SK-N-SH treated with all-trans-retinoic acid at 6 μM for 48 hours (cell line): ENCODE measurements around the gene GLS.

Source experiments
- ATAC-seq: fragments of 200-7000 bp; cut with Tn5 transposase; 3 replicates; pipeline ENCODE4 v1.9.1; 2020; ENCODE audit warnings: mild to moderate bottlenecking, moderate library complexity
- ARNTL ChIP-seq: fragments of 450-650 bp; formaldehyde crosslinking; IDR thresholded peaks from 2 replicates; pipeline ENCODE4 v1.5.0; 2020; ENCODE audit warnings: low read depth, mild to moderate bottlenecking, moderate library complexity, borderline replicate concordance
- CSDC2 ChIP-seq: fragments of 250-450 bp; sonication (Bioruptor Pico); IDR thresholded peaks from 2 replicates; pipeline ENCODE4 v1.5.0; 2020; ENCODE audit warnings: mild to moderate bottlenecking, moderate library complexity
- ESRRG ChIP-seq: fragments of 250-450 bp; sonication (Bioruptor Pico); IDR thresholded peaks from 2 replicates; pipeline ENCODE4 v1.6.1; 2021; ENCODE audit warnings: mild to moderate bottlenecking
- GLIS3 ChIP-seq: fragments of 250-450 bp; sonication (Bioruptor Pico); IDR thresholded peaks from 2 replicates; pipeline ENCODE4 v1.5.0; 2020; ENCODE audit warnings: mild to moderate bottlenecking, moderate library complexity
- ISL1 ChIP-seq: fragments of 250-450 bp; sonication (Bioruptor Pico); IDR thresholded peaks from 2 replicates; pipeline ENCODE4 v2.1.2; 2022; ENCODE audit warnings: mild to moderate bottlenecking, moderate library complexity
- OSR1 ChIP-seq: fragments of 250-450 bp; sonication (Bioruptor Pico); IDR thresholded peaks from 2 replicates; pipeline ENCODE4 v1.8.0; 2022; ENCODE audit warnings: moderate library complexity, mild to moderate bottlenecking, inconsistent platforms
- PPARA ChIP-seq: fragments of 250-450 bp; sonication (Bioruptor Pico); IDR thresholded peaks from 2 replicates; pipeline ENCODE4 v1.5.0; 2020; ENCODE audit warnings: mild to moderate bottlenecking, borderline replicate concordance
- RARB ChIP-seq: fragments of 250-450 bp; sonication (Bioruptor Pico); IDR thresholded peaks from 2 replicates; pipeline ENCODE4 v1.8.0; 2021; ENCODE audit warnings: mild to moderate bottlenecking, moderate library complexity
- SNAI2 ChIP-seq: fragments of 250-450 bp; sonication (Bioruptor Pico); IDR thresholded peaks from 2 replicates; pipeline ENCODE4 v1.5.0; 2020; ENCODE audit warnings: mild to moderate bottlenecking, moderate library complexity
- TCF4 ChIP-seq: fragments of 250-450 bp; sonication (Bioruptor Pico); IDR thresholded peaks from 2 replicates; pipeline ENCODE4 v1.8.0; 2021; ENCODE audit warnings: mild to moderate bottlenecking, moderate library complexity, borderline replicate concordance
- TOX ChIP-seq: fragments of 250-450 bp; sonication (Bioruptor Pico); IDR thresholded peaks from 2 replicates; pipeline ENCODE4 v1.8.0; 2021; ENCODE audit warnings: mild to moderate bottlenecking, moderate library complexity, borderline replicate concordance
- ZC3H10 ChIP-seq: fragments of 250-450 bp; sonication (Bioruptor Pico); IDR thresholded peaks from 2 replicates; pipeline ENCODE4 v1.5.1; 2021; ENCODE audit warnings: mild to moderate bottlenecking, moderate library complexity
- ZFP3 ChIP-seq: fragments of 250-450 bp; sonication (Bioruptor Pico); IDR thresholded peaks from 2 replicates; pipeline ENCODE4 v1.5.0; 2020; ENCODE audit warnings: mild to moderate bottlenecking, moderate library complexity
- ZFP30 ChIP-seq: fragments of 450-650 bp; formaldehyde crosslinking; IDR thresholded peaks from 2 replicates; pipeline ENCODE4 v1.5.0; 2022; ENCODE audit warnings: mild to moderate bottlenecking, moderate library complexity
- ZNF565 ChIP-seq: fragments of 450-650 bp; formaldehyde crosslinking; conservative IDR thresholded peaks from 2 replicates; pipeline ENCODE4 v1.5.0; 2020; ENCODE audit warnings: low read depth, mild to moderate bottlenecking, moderate library complexity
- ZNF70 ChIP-seq: fragments of 450-650 bp; formaldehyde crosslinking; IDR thresholded peaks from 2 replicates; pipeline ENCODE4 v1.5.0; 2020; ENCODE audit warnings: mild to moderate bottlenecking, moderate library complexity
- ZNF8 ChIP-seq: fragments of 450-650 bp; formaldehyde crosslinking; IDR thresholded peaks from 2 replicates; pipeline ENCODE4 v1.5.0; 2020; ENCODE audit warnings: mild to moderate bottlenecking, moderate library complexity
- TF ChIP-seq, protein P1 (sequence below): fragments of 250-450 bp; sonication (Bioruptor Pico); IDR thresholded peaks from 2 replicates; pipeline ENCODE4 v1.5.0; 2020; ENCODE audit warnings: mild to moderate bottlenecking, moderate library complexity
- TF ChIP-seq, protein P2 (sequence below): fragments of 250-450 bp; sonication (Bioruptor Pico); IDR thresholded peaks from 2 replicates; pipeline ENCODE4 v1.8.0; 2020; ENCODE audit warnings: mild to moderate bottlenecking, moderate library complexity, borderline replicate concordance
- TF ChIP-seq, protein P3 (sequence below): fragments of 250-450 bp; sonication (Bioruptor Pico); IDR thresholded peaks from 2 replicates; pipeline ENCODE4 v1.5.1; 2021; ENCODE audit warnings: mild to moderate bottlenecking, moderate library complexity
- TF ChIP-seq, protein P4 (sequence below): fragments of 250-450 bp; sonication (Bioruptor Pico); IDR thresholded peaks from 2 replicates; pipeline ENCODE4 v1.8.0; 2021; ENCODE audit warnings: low read depth, mild to moderate bottlenecking, moderate library complexity, borderline replicate concordance
- TF ChIP-seq, protein P5 (sequence below): fragments of 250-450 bp; sonication (Bioruptor Pico); IDR thresholded peaks from 2 replicates; pipeline ENCODE4 v1.5.1; 2020; ENCODE audit warnings: low read depth, mild to moderate bottlenecking, moderate library complexity

GLS gene

DNA sequence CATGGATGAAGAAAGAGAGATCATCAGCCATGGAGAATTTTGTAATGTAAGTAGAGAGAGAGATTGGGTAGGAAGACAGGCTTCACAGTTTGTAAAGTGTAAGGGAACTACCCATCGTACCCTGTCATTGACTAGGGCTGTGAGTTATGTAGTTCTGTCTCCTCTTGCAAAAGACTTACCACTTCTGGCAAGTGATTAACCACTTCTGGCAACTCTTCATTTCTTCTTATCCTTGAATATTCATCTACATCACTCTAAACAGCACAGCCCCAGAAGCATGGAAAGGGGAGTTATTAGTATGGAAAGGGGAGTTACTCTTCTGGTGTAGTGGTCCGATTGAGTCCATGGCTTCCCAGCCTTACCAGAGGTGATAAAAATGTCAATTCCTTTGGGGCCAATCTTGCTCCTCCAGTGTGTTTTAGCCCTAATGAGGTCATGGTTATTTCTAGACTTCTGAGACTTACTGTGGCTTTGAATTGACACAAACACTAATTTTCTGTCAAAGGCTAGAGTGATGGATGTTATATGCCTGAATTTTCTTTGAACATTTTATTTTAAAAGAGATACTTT lies 81.4 kb downstream of the GLS start:
- TF ChIP-seq, protein P1, sequence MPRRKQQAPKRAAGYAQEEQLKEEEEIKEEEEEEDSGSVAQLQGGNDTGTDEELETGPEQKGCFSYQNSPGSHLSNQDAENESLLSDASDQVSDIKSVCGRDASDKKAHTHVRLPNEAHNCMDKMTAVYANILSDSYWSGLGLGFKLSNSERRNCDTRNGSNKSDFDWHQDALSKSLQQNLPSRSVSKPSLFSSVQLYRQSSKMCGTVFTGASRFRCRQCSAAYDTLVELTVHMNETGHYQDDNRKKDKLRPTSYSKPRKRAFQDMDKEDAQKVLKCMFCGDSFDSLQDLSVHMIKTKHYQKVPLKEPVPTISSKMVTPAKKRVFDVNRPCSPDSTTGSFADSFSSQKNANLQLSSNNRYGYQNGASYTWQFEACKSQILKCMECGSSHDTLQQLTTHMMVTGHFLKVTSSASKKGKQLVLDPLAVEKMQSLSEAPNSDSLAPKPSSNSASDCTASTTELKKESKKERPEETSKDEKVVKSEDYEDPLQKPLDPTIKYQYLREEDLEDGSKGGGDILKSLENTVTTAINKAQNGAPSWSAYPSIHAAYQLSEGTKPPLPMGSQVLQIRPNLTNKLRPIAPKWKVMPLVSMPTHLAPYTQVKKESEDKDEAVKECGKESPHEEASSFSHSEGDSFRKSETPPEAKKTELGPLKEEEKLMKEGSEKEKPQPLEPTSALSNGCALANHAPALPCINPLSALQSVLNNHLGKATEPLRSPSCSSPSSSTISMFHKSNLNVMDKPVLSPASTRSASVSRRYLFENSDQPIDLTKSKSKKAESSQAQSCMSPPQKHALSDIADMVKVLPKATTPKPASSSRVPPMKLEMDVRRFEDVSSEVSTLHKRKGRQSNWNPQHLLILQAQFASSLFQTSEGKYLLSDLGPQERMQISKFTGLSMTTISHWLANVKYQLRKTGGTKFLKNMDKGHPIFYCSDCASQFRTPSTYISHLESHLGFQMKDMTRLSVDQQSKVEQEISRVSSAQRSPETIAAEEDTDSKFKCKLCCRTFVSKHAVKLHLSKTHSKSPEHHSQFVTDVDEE = no peak
- TF ChIP-seq CSDC2 (CRISPR knock-in tag) (no peak), ZC3H10 (CRISPR knock-in tag) (no peak), SNAI2 (no peak), ZNF70 (no peak), ZNF565 (no peak), ZFP30 (CRISPR knock-in tag) (no peak), ZNF8 (no peak), RARB (no peak), ARNTL (CRISPR knock-in tag) (no peak), ISL1 (no peak), GLIS3 (no peak), TOX (CRISPR knock-in tag) (no peak), PPARA (CRISPR knock-in tag) (no peak), OSR1 (CRISPR knock-in tag) (no peak), TCF4 (no peak)
- TF ChIP-seq, protein P2, sequence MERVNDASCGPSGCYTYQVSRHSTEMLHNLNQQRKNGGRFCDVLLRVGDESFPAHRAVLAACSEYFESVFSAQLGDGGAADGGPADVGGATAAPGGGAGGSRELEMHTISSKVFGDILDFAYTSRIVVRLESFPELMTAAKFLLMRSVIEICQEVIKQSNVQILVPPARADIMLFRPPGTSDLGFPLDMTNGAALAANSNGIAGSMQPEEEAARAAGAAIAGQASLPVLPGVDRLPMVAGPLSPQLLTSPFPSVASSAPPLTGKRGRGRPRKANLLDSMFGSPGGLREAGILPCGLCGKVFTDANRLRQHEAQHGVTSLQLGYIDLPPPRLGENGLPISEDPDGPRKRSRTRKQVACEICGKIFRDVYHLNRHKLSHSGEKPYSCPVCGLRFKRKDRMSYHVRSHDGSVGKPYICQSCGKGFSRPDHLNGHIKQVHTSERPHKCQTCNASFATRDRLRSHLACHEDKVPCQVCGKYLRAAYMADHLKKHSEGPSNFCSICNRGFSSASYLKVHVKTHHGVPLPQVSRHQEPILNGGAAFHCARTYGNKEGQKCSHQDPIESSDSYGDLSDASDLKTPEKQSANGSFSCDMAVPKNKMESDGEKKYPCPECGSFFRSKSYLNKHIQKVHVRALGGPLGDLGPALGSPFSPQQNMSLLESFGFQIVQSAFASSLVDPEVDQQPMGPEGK (CRISPR knock-in tag) = no peak
- TF ChIP-seq, protein P3, sequence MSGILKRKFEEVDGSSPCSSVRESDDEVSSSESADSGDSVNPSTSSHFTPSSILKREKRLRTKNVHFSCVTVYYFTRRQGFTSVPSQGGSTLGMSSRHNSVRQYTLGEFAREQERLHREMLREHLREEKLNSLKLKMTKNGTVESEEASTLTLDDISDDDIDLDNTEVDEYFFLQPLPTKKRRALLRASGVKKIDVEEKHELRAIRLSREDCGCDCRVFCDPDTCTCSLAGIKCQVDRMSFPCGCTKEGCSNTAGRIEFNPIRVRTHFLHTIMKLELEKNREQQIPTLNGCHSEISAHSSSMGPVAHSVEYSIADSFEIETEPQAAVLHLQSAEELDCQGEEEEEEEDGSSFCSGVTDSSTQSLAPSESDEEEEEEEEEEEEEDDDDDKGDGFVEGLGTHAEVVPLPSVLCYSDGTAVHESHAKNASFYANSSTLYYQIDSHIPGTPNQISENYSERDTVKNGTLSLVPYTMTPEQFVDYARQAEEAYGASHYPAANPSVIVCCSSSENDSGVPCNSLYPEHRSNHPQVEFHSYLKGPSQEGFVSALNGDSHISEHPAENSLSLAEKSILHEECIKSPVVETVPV (CRISPR knock-in tag) = no peak
- TF ChIP-seq, protein P4, sequence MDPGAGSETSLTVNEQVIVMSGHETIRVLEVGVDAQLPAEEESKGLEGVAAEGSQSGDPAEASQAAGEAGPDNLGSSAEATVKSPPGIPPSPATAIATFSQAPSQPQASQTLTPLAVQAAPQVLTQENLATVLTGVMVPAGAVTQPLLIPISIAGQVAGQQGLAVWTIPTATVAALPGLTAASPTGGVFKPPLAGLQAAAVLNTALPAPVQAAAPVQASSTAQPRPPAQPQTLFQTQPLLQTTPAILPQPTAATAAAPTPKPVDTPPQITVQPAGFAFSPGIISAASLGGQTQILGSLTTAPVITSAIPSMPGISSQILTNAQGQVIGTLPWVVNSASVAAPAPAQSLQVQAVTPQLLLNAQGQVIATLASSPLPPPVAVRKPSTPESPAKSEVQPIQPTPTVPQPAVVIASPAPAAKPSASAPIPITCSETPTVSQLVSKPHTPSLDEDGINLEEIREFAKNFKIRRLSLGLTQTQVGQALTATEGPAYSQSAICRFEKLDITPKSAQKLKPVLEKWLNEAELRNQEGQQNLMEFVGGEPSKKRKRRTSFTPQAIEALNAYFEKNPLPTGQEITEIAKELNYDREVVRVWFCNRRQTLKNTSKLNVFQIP (CRISPR knock-in tag) = no peak
- no peak for ATAC-seq

DNA sequence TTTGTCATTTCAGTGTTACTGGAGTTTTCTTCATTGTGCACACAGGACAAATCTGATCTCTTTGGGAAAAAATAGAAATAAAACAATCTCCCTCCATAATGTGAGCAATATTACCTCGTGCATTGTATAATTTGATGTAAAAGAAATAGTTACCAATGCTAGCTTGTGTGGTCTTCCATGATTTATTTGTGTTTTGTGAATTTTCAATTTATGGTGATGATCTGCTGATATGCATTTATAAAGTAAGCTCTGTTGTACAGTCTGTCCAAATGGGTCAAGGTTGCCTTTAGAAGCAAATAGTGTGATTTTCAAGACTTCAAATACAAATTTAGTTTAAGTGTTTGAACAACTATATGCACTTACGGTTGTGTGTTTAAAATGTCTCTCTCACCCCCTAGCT lies 82.5 kb downstream of the GLS start:
- no peak for ATAC-seq
- TF ChIP-seq ISL1 = no peak
- no peak for TF ChIP-seq ESRRG
- TF ChIP-seq, protein P4 (CRISPR knock-in tag) = no peak
- TF ChIP-seq ZNF70 = no peak
- no peak for TF ChIP-seq PPARA (CRISPR knock-in tag)
- no peak for TF ChIP-seq TCF4

DNA sequence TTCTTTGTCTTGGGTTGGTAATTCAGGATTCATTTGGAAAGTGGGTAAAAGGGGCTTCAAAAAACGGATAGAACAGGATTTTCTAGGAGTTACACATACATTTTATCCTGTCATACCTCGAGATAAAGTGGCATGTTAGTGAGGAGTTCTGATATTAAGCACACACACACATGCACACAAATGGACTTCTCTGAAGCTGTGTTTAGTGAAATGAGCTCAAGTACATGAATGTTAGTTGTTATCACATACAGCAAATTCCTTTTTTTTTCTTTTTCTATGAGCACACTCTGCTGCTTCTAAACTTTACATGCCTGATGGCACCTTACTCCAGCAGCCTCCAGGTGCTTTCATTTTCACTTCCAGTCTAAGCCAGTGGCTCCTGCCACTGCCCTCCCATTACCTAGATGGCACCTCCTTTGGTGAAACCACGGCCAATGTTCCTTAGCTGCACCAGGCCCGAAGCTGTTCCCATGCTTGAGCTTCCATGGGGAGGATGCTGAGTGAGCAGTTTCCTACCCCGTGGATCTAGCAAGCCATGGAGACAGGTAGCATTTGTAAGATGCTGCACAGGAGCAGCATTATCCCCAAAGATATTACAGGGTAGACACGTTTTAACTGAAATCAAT lies 83.7 kb downstream of the GLS start:
- ATAC-seq = no peak
- TF ChIP-seq GLIS3 = no peak
- no peak for TF ChIP-seq ZFP3
- no peak for TF ChIP-seq ZNF70
- TF ChIP-seq ISL1 = no peak
- TF ChIP-seq ZC3H10 (CRISPR knock-in tag) = no peak
- TF ChIP-seq, protein P5, sequence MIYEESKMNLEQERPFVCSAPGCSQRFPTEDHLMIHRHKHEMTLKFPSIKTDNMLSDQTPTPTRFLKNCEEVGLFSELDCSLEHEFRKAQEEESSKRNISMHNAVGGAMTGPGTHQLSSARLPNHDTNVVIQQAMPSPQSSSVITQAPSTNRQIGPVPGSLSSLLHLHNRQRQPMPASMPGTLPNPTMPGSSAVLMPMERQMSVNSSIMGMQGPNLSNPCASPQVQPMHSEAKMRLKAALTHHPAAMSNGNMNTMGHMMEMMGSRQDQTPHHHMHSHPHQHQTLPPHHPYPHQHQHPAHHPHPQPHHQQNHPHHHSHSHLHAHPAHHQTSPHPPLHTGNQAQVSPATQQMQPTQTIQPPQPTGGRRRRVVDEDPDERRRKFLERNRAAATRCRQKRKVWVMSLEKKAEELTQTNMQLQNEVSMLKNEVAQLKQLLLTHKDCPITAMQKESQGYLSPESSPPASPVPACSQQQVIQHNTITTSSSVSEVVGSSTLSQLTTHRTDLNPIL (CRISPR knock-in tag) = no peak
- TF ChIP-seq RARB = no peak
- no peak for TF ChIP-seq ZFP30 (CRISPR knock-in tag)
- no peak for TF ChIP-seq PPARA (CRISPR knock-in tag)
- TF ChIP-seq, protein P4 (CRISPR knock-in tag) = no peak
- TF ChIP-seq SNAI2 = no peak
